ENCODE data around the gene RELL2. TPM values are rescaled to one million over a fixed set of nuclear protein-coding genes. Genes with fewer than 3 reads are reported as not detected.

RELL2 gene
- total RNA-seq, 1 experiment from 2014 or later, result 8.7 TPM

DNA sequence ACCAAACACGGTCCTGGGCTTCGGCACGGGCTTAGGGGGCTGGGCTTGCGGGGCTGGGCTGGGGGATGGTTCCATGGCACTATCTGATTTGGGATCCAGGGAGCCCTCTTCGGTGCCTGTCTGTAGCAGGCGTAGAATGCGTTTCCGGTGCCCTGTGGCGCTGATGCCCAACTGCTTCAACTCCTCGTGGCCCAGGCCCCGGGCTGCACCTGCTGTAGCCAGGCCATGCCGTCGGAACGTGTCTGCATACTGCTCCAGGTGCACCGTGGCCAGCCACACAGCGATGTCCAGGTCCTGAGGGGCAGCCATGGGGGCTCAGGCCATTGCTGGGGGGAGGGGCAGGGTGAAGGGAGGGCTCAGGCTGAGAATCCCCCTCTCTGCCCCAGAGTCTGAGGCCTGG, 43.4 kb downstream of the RELL2 start:
- H3K9me3 ChIP-seq (ENCODE audit: control insufficient read depth in 1 of 2, insufficient read depth in 1 of 2, low read depth in 1 of 2, low read length in 2 of 2), result no peaks in the 10 kb centered on the region
- ChIA-PET RAD21 (ENCODE audit: low non-redundant PET in 1 of 2, low total read pairs in 2 of 2, uncharacterized antibody in 2 of 2, unreplicated experiment in 2 of 2) (no interaction called here), CTCF (no interaction called here), POLR2A (interaction anchor here (2.0 kb wide), 1 partner anchor 199 kb away, joined by 10 read pairs; the partner anchor contains the start of gene PCDH1)
- H3K36me3 ChIP-seq (ENCODE audit: control insufficient read depth in 1 of 2, insufficient read depth in 2 of 2, low read length in 2 of 2), result no peaks in the 10 kb centered on the region
- H2AFZ ChIP-seq (ENCODE audit: low read depth, low read length, poor library complexity, severe bottlenecking), result no peak overlapping the region
- no peaks in the 10 kb centered on the region; the same call in 1 of the 2 replicates for H3K79me2 ChIP-seq (ENCODE audit: insufficient read depth, low read length)
- H3K4me3 ChIP-seq (replicated peaks in 1 of 2; ENCODE audit: low read depth in 1 of 2, low read length in 2 of 2), result peak overlapping the region in 1 of 2 experiments; percentile 56; a peak in 1 of 4 replicates
- DNase-seq (ENCODE audit: low read depth, low spot score) (no peak), ATAC-seq (no peak)
- BruUV-seq (replicated peaks), result no TSS peak
- H4K20me1 ChIP-seq (ENCODE audit: insufficient read depth), result no peaks in the 10 kb centered on the region
- peaks cover 18 to 30% of the 10 kb centered on the region in 2 experiments for H3K4me1 ChIP-seq (ENCODE audit: control insufficient read depth in 1 of 2, insufficient read depth in 2 of 2, low read length in 2 of 2)
- intact Hi-C loops (cut with micrococcal nuclease), result no loop called here
- no peaks in the 10 kb centered on the region for H3K27me3 ChIP-seq (ENCODE audit: insufficient read depth, low read length)
- H3K4me2 ChIP-seq (ENCODE audit: low read length), result peak overlapping the region; percentile 85
- TF ChIP-seq RAD21 (IDR thresholded peaks at IDR 0.05; ENCODE audit: low read depth) (no peak), CEBPB (IDR thresholded peaks at IDR 0.05; ENCODE audit: low read depth) (no peak), EZH2phosphoT487 (IDR thresholded peaks at IDR 0.05; ENCODE audit: borderline replicate concordance) (no peak), TCF7L2 (IDR thresholded peaks at IDR 0.05; ENCODE audit: borderline replicate concordance, extremely low read depth, insufficient read depth, insufficient read length) (no peak), ELF1 (IDR thresholded peaks at IDR 0.05; ENCODE audit: borderline replicate concordance, low read depth) (no peak), SIN3A (IDR thresholded peaks at IDR 0.05; ENCODE audit: low read depth) (no peak), YY1 (IDR thresholded peaks at IDR 0.05; ENCODE audit: extremely low read depth, insufficient replicate concordance, low read depth, low read length) (no peak), ZNF274 (IDR thresholded peaks at IDR 0.05; ENCODE audit: low read depth, low read length) (no peak), CBX3 (IDR thresholded peaks at IDR 0.05; ENCODE audit: low read depth) (no peak), ZFX (IDR thresholded peaks at IDR 0.05) (no peak), EZH2 (IDR thresholded peaks at IDR 0.05) (no peak), JUND (IDR thresholded peaks at IDR 0.05) (no peak), SP1 (IDR thresholded peaks at IDR 0.05; ENCODE audit: low read depth) (no peak), FOSL1 (IDR thresholded peaks at IDR 0.05; ENCODE audit: low read depth) (no peak)
- TF ChIP-seq, protein P1, sequence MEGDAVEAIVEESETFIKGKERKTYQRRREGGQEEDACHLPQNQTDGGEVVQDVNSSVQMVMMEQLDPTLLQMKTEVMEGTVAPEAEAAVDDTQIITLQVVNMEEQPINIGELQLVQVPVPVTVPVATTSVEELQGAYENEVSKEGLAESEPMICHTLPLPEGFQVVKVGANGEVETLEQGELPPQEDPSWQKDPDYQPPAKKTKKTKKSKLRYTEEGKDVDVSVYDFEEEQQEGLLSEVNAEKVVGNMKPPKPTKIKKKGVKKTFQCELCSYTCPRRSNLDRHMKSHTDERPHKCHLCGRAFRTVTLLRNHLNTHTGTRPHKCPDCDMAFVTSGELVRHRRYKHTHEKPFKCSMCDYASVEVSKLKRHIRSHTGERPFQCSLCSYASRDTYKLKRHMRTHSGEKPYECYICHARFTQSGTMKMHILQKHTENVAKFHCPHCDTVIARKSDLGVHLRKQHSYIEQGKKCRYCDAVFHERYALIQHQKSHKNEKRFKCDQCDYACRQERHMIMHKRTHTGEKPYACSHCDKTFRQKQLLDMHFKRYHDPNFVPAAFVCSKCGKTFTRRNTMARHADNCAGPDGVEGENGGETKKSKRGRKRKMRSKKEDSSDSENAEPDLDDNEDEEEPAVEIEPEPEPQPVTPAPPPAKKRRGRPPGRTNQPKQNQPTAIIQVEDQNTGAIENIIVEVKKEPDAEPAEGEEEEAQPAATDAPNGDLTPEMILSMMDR (IDR thresholded peaks at IDR 0.05 in 2 of 3, conservative IDR thresholded peaks at IDR 0.05 in 1 of 3; ENCODE audit: borderline replicate concordance in 1 of 3, insufficient read depth in 1 of 3, low read depth in 2 of 3, low read length in 2 of 3), result no peak
- TF ChIP-seq, protein P2, sequence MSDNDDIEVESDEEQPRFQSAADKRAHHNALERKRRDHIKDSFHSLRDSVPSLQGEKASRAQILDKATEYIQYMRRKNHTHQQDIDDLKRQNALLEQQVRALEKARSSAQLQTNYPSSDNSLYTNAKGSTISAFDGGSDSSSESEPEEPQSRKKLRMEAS (IDR thresholded peaks at IDR 0.05), result no peak
- TF ChIP-seq, protein P3, sequence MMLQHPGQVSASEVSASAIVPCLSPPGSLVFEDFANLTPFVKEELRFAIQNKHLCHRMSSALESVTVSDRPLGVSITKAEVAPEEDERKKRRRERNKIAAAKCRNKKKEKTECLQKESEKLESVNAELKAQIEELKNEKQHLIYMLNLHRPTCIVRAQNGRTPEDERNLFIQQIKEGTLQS (IDR thresholded peaks at IDR 0.05), result no peak
- TF ChIP-seq, protein P4, sequence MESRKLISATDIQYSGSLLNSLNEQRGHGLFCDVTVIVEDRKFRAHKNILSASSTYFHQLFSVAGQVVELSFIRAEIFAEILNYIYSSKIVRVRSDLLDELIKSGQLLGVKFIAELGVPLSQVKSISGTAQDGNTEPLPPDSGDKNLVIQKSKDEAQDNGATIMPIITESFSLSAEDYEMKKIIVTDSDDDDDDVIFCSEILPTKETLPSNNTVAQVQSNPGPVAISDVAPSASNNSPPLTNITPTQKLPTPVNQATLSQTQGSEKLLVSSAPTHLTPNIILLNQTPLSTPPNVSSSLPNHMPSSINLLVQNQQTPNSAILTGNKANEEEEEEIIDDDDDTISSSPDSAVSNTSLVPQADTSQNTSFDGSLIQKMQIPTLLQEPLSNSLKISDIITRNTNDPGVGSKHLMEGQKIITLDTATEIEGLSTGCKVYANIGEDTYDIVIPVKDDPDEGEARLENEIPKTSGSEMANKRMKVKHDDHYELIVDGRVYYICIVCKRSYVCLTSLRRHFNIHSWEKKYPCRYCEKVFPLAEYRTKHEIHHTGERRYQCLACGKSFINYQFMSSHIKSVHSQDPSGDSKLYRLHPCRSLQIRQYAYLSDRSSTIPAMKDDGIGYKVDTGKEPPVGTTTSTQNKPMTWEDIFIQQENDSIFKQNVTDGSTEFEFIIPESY (IDR thresholded peaks at IDR 0.05; ENCODE audit: extremely low read depth, insufficient replicate concordance, low read length), result no peak
- H3K27ac ChIP-seq (ENCODE audit: low read depth, low read length), result peak overlapping the region; percentile 66; the same call in 1 of the 2 replicates
- H3K9ac ChIP-seq (ENCODE audit: low read length), result peak overlapping the region; percentile 66; the same call in 1 of the 2 replicates
- no peaks in the 10 kb centered on the region for H3K9me2 ChIP-seq (ENCODE audit: insufficient read depth)

Data from HCT116 (cell line).